Astrocyte of the cerebellum (primary cell): ENCODE data around the gene ADGRF5.

Experiments
- DNase-seq: peaks from one replicate; pipeline ENCODE4 v3.0.0-alpha.2; 2011; ENCODE audit warnings: low read depth
- H3K4me3 ChIP-seq: 2 replicates; pipeline ENCODE4 v1.5.1; 2011; ENCODE audit warnings: mild to moderate bottlenecking, low read depth, low read length, moderate library complexity
- in situ Hi-C: cut with HindIII; loops from 2 replicates; pipeline ENCODE4 v1.10.0; 2017; ENCODE audit warnings: low sequenced_read_pairs
- TF ChIP-seq, protein P1 (sequence below): IDR thresholded peaks from 2 replicates; pipeline ENCODE4 v1.5.1; 2012; ENCODE audit warnings: low read length, low read depth, moderate library complexity, mild to moderate bottlenecking; ENCODE audit errors: missing control alignments

Gene ADGRF5

GRCh38 chr6:46901882-46902314 lies 19.8 kb downstream of the ADGRF5 start:
- TF ChIP-seq, protein P1, sequence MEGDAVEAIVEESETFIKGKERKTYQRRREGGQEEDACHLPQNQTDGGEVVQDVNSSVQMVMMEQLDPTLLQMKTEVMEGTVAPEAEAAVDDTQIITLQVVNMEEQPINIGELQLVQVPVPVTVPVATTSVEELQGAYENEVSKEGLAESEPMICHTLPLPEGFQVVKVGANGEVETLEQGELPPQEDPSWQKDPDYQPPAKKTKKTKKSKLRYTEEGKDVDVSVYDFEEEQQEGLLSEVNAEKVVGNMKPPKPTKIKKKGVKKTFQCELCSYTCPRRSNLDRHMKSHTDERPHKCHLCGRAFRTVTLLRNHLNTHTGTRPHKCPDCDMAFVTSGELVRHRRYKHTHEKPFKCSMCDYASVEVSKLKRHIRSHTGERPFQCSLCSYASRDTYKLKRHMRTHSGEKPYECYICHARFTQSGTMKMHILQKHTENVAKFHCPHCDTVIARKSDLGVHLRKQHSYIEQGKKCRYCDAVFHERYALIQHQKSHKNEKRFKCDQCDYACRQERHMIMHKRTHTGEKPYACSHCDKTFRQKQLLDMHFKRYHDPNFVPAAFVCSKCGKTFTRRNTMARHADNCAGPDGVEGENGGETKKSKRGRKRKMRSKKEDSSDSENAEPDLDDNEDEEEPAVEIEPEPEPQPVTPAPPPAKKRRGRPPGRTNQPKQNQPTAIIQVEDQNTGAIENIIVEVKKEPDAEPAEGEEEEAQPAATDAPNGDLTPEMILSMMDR = no peak
- in situ Hi-C loops = no loop called here
- H3K4me3 ChIP-seq = no peak overlapping the region
- no peak for DNase-seq

GRCh38 chr6:46900266-46900665 lies 21.5 kb downstream of the ADGRF5 start:
- in situ Hi-C loops = no loop called here
- no peak overlapping the region for H3K4me3 ChIP-seq
- DNase-seq = no peak
- TF ChIP-seq, protein P1 = no peak

- in situ Hi-C loops = no loop called here
- TF ChIP-seq, protein P1 = no peak
- DNase-seq = no peak
- H3K4me3 ChIP-seq = no peak overlapping the region
Measured at GRCh38 chr6:46899659-46900058, 22.1 kb downstream of the ADGRF5 start.

DNA sequence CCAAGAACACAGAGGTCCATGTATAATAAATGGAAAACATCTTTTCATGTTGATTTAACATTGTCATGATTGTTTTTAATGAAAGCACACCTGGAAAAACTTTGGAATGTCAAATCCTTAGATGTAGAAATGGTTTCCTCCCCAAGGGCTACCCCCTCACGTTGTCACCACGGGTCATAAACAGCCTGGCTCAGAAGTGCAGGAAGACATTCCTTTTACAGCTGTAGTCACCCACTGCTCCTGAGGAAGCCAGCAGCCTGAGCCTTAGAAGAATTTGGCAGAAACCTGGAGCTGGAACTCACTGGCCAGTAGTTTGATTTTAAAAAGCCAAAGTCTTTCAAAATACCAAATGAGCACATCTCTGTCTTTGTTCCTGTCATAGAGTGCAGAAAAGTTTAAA lies 23.7 kb downstream of the ADGRF5 start:
- TF ChIP-seq, protein P1 = no peak
- in situ Hi-C loops = no loop called here
- DNase-seq = no peak
- no peak overlapping the region for H3K4me3 ChIP-seq

- TF ChIP-seq, protein P1 = no peak
- H3K4me3 ChIP-seq = no peak overlapping the region
- no peak for DNase-seq
- in situ Hi-C loops = no loop called here
Measured at GRCh38 chr6:46896871-46897270, 24.9 kb downstream of the ADGRF5 start.

DNA sequence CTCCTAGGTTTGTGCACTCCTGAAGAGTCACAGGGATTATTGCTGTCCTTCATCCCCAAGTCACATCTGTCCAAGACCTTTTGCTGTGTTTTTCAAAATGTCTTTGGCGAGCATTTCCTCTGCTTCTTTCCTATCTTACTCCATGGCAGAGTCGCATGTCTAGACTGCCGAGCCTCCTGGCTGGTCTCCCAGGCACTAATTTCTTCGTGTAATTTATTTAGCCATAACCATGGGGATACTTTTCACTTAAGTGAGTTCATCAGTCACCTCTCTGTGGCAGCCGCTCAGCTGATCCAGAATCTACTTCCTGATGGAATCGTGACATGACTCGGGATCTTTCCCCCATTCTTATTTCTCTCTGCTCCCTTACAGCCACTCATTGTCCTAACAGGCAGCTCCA lies 25.8 kb downstream of the ADGRF5 start:
- no peak for DNase-seq
- H3K4me3 ChIP-seq = no peak overlapping the region
- in situ Hi-C loops = no loop called here
- TF ChIP-seq, protein P1 = no peak

DNA sequence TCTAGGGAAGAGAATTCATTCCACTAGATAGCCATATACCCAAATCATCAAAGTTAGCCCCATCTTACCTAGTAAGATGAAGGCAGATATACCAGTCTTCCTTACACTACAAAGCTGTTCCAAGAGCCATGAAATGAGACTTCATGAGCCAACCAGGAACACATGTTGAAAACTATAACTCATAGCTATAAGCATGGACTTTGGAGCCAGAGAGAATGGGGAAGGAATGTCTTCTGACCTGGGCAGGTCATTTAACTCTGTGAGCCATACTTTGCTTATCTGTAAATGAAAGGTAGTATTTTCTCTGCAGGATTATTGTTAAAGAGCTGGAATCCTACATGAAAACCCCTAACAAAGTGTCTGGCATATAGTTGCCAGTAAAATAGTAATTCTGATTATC lies 27.3 kb downstream of the ADGRF5 start:
- TF ChIP-seq, protein P1 = no peak
- no peak for DNase-seq
- H3K4me3 ChIP-seq = no peak overlapping the region
- in situ Hi-C loops = no loop called here
